ENCODE data around the gene SERPINF2.
"Not testable (repeated sequence)": the region's sequence is repeated elsewhere in the genome, so short reads cannot be mapped to it uniquely, and the experiment has no call there.

Gene SERPINF2

DNA sequence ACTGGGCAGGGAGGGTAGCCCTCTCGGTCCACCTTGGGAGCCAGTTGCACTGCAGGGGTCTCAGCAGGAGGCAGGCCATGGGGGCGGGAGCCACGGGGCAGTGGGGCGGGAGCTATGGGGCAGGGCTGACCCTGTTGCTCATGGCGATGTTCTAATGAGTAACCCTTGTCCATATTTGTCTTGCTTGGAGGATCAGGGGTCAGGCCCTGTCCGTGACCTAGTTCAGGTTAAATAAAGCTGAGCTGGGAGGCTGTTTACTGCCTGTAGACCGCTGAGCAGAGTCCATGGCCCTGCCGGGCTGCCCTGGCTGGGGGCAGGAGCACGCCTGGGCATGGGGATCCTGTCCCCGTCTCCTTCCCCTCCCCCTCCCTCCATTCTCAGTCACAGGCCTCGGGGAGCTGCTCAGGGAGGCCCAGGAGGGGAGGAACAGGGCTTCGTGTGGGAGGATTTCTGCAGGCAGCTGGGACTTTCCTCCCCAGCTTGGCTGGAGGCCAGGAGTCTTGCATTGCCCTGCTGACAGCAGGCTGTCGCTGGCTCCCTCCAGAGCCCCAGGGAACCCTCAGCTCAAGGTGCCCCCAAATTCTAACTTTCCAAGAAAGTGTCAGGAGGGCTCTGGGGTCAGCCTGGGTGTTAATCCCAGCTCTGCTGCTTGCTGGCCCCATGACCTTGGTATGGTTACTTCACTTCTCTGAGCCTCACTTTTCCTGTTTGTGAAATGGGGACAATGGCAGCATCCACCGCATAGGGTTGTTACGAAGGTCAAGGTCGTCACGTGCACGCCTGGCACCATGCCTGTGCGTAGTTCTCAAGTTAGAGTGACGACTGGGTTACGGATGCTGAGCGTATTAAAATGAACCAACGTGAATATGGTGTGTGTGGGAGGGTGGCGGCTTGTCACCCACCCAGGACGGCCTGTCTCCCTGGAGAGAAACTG is 6.1 kb upstream of the SERPINF2 start:
- TF ChIP-seq, protein P1, sequence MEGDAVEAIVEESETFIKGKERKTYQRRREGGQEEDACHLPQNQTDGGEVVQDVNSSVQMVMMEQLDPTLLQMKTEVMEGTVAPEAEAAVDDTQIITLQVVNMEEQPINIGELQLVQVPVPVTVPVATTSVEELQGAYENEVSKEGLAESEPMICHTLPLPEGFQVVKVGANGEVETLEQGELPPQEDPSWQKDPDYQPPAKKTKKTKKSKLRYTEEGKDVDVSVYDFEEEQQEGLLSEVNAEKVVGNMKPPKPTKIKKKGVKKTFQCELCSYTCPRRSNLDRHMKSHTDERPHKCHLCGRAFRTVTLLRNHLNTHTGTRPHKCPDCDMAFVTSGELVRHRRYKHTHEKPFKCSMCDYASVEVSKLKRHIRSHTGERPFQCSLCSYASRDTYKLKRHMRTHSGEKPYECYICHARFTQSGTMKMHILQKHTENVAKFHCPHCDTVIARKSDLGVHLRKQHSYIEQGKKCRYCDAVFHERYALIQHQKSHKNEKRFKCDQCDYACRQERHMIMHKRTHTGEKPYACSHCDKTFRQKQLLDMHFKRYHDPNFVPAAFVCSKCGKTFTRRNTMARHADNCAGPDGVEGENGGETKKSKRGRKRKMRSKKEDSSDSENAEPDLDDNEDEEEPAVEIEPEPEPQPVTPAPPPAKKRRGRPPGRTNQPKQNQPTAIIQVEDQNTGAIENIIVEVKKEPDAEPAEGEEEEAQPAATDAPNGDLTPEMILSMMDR (conservative IDR thresholded peaks at IDR 0.05; ENCODE audit: low read depth, low read length) = no peak
- no peak overlapping the region for H2AFZ ChIP-seq (ENCODE audit: low read depth)
- H3K4me1 ChIP-seq (ENCODE audit: low read depth, poor library complexity, severe bottlenecking) = peaks cover 21% of the 10 kb centered on the region
- no peaks in the 10 kb centered on the region for H3K79me2 ChIP-seq (ENCODE audit: insufficient read depth, low read depth)
- peak overlapping the region; percentile 67 for H3K27ac ChIP-seq
- no peaks in the 10 kb centered on the region for H4K20me1 ChIP-seq (ENCODE audit: insufficient read depth)
- no peak overlapping the region for H3K4me3 ChIP-seq (IDR thresholded peaks at IDR 0.05; ENCODE audit: insufficient read depth, low read depth, low read length)
- peak overlapping the region; percentile 57 for H3K4me2 ChIP-seq
- no peaks in the 10 kb centered on the region for H3K36me3 ChIP-seq (ENCODE audit: insufficient read depth)
- peak overlapping the region; percentile 44; the same call in 1 of the 2 replicates for H3K9ac ChIP-seq
- H3K27me3 ChIP-seq (ENCODE audit: insufficient read depth, low read depth) = no peaks in the 10 kb centered on the region

DNA sequence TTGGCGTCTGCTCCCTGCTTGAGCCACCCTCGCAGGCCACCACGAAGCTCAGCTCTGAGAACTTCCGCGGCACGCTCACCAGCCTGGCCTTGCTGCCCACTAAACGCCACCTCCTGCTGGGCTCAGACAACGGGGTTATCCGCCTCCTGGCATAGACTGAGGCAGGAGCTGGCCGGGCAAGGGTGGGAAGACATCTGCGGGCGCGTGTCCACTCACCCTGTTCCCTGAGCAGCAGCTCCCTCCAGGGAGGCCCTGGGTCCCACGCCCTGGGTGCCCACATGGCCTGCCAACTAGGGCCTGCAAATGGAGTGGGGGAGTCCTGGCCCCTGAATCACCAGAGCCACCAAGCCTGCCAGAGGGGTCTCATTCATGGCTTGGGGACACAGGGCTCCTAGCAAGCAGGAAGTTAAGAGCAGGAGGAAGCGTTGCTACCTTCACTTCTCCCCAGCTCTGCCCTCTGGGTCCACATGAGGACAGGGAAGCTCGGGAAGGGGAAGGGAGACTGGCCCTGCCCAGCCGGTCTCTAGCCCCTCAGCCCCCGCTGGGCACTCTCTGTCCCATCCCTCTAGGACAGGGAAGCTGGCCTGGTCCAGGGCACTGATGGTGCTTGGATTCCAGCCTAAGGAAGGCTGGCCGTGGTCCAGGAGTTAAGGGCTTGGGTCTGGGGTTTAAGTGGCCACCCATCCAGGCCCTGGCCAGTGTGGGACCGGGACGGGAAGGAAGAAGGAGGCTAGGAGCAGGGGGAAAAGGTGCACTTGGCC is 5.0 kb upstream of the SERPINF2 start:
- Histone ChIP-seq H3K4me3 (IDR thresholded peaks at IDR 0.05; ENCODE audit: insufficient read depth, low read depth, low read length) (no peak overlapping the region), H2AFZ (ENCODE audit: low read depth) (no peak overlapping the region), H3K79me2 (ENCODE audit: insufficient read depth, low read depth) (no peaks in the 10 kb centered on the region), H3K36me3 (ENCODE audit: insufficient read depth) (no peaks in the 10 kb centered on the region), H3K9ac (no peak overlapping the region), H3K4me1 (ENCODE audit: low read depth, poor library complexity, severe bottlenecking) (peaks cover 21% of the 10 kb centered on the region), H3K27me3 (ENCODE audit: insufficient read depth, low read depth) (no peaks in the 10 kb centered on the region), H3K4me2 (0 out of 2 replicates have a peak overlapping the region, but pooled peaks have one; percentile 57), H4K20me1 (ENCODE audit: insufficient read depth) (no peaks in the 10 kb centered on the region), H3K27ac (no peak overlapping the region)
- TF ChIP-seq, protein P1 (conservative IDR thresholded peaks at IDR 0.05; ENCODE audit: low read depth, low read length) = no peak

DNA sequence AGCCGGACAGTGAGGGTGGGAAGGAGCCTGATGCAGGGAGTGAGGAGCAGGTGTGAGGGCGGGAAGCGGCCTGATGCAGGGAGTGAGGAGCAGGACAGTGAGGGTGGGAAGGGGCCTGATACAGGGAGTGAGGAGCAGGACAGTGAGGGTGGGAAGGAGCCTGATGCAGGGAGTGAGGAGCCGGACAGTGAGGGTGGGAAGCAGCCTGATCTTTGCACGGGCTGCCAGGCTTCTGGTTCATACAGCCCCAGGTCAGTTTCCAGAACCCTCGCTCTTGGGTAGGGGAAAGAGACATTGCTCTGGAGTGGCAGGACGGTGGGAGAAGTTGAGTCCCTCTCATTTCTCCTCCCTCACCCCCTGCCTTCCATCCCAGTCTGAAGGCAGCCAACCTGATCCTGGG is 772 bp upstream of the SERPINF2 start:
- not testable (repeated sequence) for H3K27me3 ChIP-seq (ENCODE audit: insufficient read depth, low read depth); H3K79me2 ChIP-seq (ENCODE audit: insufficient read depth, low read depth); H3K4me3 ChIP-seq (IDR thresholded peaks at IDR 0.05; ENCODE audit: insufficient read depth, low read depth, low read length); H3K36me3 ChIP-seq (ENCODE audit: insufficient read depth); H3K4me1 ChIP-seq (ENCODE audit: low read depth, poor library complexity, severe bottlenecking); H3K9ac ChIP-seq; H3K27ac ChIP-seq; H4K20me1 ChIP-seq (ENCODE audit: insufficient read depth); H2AFZ ChIP-seq (ENCODE audit: low read depth); H3K4me2 ChIP-seq

DNA sequence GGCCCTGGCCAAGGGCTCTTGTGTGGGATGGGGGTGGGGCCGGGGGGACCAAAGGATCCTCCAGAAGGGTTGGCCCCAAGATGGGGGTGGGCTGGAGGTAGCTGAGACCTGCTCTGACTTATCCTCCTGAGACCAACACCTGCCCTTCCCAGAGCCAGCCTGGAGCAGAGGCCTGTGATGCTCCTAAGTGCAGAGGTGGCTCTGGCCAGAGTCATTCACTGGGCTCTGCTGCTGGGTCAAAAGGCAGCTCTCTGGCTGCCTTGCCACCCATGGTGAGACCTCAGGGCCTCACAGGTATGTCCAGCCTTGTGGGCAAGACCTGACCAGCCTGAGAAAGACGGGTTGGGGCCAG is 393 bp downstream of the SERPINF2 start:
- Histone ChIP-seq H3K4me3 (IDR thresholded peaks at IDR 0.05; ENCODE audit: insufficient read depth, low read depth, low read length) (no peak overlapping the region), H3K27ac (no peak overlapping the region), H3K79me2 (ENCODE audit: insufficient read depth, low read depth) (no peaks in the 10 kb centered on the region), H3K36me3 (ENCODE audit: insufficient read depth) (no peaks in the 10 kb centered on the region), H3K4me2 (no peak overlapping the region), H3K4me1 (ENCODE audit: low read depth, poor library complexity, severe bottlenecking) (no peaks in the 10 kb centered on the region), H3K9ac (no peak overlapping the region), H4K20me1 (ENCODE audit: insufficient read depth) (no peaks in the 10 kb centered on the region), H3K27me3 (ENCODE audit: insufficient read depth, low read depth) (no peaks in the 10 kb centered on the region), H2AFZ (ENCODE audit: low read depth) (no peak overlapping the region)
- TF ChIP-seq, protein P1 (conservative IDR thresholded peaks at IDR 0.05; ENCODE audit: low read depth, low read length) = no peak
